T1000 (cell line): ENCODE results near the gene TEC.
A peak's percentile ranks its signal among the peaks of the same experiment; 100 is the strongest.

Experiments
- DNase-seq: peaks from one replicate; lab custom pipeline; 2025; ENCODE audit warnings: mixed read lengths; lab: John Stamatoyannopoulos, UW

TEC gene

GRCh38 chr4:48121180-48121579 is 148.5 kb downstream of the TEC start:
- DNase-seq = no peak

DNA sequence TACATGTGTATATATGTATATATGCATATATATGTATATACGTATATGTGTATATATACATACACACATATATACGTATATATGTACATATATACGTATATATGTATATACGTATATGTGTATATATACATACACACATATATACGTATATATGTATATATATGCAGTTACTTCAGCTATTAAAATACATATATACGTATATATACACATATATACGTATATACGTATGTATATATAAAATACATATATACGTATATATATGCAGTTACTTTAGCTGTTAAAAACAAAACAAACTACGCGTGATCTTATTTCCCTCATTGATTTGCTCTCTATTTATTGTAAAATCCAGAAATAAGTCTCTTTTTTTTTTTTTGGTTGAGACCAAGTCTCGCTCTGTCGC is 149.5 kb downstream of the TEC start:
- no peak for DNase-seq

DNA sequence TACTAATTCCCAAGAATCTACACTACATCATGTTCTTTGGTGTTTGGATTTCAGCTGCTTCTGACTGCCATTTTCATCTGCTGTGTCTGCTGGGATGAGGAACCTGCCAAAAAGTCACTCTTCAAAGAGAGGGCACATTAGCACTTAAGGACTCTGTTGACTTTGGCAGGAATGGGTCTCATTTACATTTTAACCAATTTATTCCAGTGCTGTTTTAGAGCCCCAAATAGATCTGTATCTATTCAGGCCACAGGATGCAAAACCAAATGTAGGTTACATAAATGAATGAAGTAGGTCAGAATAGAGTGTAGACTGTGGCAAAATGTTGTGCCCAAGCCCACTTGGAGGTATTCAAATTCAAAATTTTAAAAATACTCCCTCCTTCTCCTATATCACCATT is 150.0 kb downstream of the TEC start:
- DNase-seq = no peak

- DNase-seq = no peak
Measured at GRCh38 chr4:48118081-48118480, 151.6 kb downstream of the TEC start.

- no peak for DNase-seq
Measured at GRCh38 chr4:48116582-48116981, 153.1 kb downstream of the TEC start.

- no peak for DNase-seq
Measured at GRCh38 chr4:48114412-48114811, 155.2 kb downstream of the TEC start.

DNA sequence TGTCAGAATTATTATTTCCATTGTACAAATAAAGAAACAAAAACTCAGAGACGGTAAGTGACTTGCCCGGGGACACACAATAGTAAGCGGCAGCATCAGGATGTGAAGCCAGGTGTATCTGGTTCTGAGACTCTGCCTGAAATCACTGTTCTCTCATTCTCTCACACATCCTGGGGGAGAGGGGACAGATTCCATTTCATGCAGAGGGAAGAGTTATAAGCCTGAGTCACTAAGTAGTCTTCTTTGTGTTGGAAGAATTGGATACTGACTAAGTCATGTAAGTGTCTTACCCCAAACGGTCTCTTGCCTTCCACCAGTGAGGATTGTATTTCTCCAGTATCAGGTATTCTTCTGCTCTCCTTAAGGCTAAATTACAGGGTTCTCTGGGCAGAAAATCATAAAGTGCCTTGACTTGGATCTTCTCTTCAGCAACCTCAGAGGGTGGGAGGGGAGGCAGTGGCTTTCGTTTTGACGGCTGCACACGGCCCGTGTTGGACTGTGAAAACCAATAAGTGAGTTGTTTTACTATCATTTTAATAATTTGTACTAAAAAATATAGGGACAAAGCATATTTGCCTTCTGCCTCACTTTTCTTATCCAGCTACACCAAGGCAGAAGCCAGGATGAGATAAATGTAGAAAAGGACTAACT is 157.5 kb downstream of the TEC start:
- DNase-seq = no peak

- no peak for DNase-seq
Measured at GRCh38 chr4:48110452-48110978, 159.1 kb downstream of the TEC start.

- DNase-seq = no peak
Measured at GRCh38 chr4:48109413-48110263, 160.0 kb downstream of the TEC start.

DNA sequence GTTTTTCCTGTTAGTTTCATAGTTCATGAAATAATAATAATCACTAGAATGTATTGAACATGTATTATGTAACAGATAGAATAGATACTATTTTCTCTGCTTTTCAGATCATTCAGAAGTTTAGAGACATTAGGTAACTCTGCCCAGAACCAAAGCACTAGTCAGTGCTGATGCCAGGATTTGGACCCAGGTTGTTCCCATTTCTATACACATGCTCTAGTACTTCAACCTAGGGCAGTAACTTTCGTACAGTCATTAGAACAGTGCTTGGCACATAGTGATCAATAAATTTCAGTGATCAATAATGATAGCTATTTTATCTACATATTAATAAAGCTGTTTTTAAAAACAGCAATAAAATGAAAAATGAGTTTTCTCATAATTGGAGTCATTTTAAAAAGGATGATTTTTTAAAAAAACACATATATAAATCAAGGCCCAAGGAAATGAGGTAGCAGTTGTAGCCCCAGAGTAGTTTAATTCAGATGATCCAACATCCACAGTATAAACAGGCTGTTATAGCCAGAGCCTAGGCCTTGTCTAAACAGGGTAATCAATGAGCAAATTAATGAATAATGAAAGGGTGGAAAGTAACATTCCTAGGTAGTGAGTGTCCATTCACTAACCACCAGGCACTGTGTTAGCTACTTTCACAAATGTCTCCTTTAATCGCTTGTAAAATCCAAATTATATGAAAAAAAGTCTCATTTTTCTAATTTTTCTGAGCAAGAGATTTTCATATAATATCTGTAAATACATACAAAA is 161.1 kb downstream of the TEC start:
- no peak for DNase-seq

DNA sequence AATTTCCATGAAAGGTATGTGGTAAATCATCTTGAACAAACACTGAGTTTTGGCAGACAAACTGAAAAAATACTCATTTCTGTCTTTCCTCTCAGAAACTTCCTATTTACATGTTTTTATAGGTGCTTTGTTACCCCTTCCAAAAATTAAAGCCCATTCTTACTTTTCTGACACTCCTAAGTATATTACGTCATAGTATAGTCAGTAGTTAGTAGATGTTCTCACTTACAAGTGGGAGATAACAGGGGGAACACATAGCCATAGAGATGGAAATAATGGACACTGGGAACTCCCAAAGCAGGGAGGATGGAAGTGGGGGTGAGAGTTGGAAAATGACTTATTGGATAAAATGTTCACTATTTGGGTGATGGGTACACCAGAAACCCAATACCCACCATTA is 164.4 kb downstream of the TEC start:
- no peak for DNase-seq

DNA sequence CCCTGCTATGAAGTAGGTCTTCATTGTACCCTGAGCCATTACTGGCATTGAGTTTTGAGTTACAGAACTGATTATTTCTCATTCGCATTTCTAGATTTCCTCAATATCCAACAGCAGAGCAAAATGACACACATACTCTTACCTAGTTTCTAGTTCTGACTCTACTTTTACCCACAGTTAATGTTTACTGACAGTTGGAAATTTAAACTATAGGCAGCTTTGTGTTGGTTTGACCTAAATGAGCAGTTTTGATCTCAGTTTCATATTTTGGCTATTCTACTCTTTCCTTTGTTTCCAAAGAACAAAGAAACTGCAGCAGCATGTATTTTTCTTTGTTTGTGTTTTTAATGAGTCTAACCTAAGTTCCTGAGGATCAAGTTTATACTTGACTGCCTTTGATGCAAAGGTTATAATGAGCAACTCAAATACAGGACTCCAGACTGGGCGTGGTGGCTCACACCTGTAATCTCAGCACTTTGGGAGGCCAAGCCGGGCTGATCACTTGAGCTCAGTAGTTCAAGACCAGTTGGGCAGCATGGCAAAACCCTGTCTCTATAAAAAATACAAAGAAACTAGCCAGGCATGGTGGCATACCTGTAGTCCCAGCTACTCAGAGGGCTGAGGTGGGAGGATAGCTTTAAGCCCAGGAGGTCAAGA is 166.0 kb downstream of the TEC start:
- no peak for DNase-seq

GRCh38 chr4:48102303-48102702 is 167.3 kb downstream of the TEC start:
- no peak for DNase-seq

- no peak for DNase-seq
Measured at GRCh38 chr4:48100256-48100655, 169.4 kb downstream of the TEC start.

GRCh38 chr4:48095441-48095840 is 174.2 kb downstream of the TEC start:
- no peak for DNase-seq

DNA sequence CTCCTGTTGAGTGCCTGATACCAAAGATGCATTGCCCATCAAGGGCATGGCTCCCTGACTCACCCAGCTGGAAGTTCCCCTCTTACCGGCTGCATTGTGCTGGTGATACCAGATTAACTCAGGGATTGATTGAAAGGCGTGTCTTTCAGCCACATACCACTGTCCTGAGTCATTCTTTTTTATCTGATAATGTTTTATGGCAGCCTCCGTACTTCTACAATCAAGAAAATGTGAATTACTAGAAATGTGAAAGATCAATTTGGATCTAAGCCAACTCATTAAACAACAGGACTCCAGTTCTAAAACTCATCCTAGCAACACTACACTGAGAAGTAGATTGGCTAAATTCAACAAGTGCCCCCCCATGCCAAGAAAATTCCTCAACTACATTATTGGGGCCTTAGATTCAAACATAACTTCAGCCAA is 175.6 kb downstream of the TEC start:
- peak; percentile 77 for DNase-seq

DNA sequence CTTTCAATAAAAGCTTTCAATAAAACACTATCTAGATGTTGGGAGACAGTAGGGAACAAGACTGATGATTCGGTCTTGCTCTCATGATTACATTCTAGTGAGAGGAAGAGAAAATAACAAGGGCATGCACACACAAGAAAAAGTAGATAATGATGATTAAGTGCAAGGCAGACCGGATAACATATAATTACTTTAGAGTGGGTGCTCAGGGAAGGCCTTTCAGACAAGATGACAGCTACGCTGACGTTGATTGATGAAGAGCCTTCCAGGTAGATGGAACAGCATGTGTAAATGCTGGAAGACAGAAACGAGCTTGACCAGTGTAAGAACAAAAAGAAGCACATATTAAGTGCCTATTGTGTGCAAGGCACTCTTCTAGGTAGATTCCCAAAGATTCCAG is 179.0 kb downstream of the TEC start:
- no peak for DNase-seq

- no peak for DNase-seq
Measured at GRCh38 chr4:48085821-48086589, 183.6 kb downstream of the TEC start.
